Stimulated activated CD8-positive, alpha-beta memory T cell treated with anti-CD3 and anti-CD28 coated beads, Interleukin-4, amount 100 ng/mL, for 24 hours (primary cell): ENCODE data around the gene CARD10.

ENCODE experiments used
- DNase-seq: peaks from one replicate; pipeline ENCODE4 v3.0.0-alpha.2; 2020; ENCODE audit warnings: low read depth

The CARD10 gene

GRCh38 chr22:37502342-37503182 is 16.7 kb downstream of the CARD10 start:
- no peak for DNase-seq

GRCh38 chr22:37501610-37502341 is 17.4 kb downstream of the CARD10 start:
- no peak for DNase-seq

- no peak for DNase-seq
Observed at GRCh38 chr22:37500745-37501609, 18.2 kb downstream of the CARD10 start.

- DNase-seq: no peak
Observed at GRCh38 chr22:37499789-37500540, 19.2 kb downstream of the CARD10 start.

GRCh38 chr22:37499027-37499707 is 20.0 kb downstream of the CARD10 start:
- DNase-seq: no peak

- DNase-seq: peak; percentile 58
Observed at GRCh38 chr22:37498289-37498909, 20.8 kb downstream of the CARD10 start.

GRCh38 chr22:37497062-37497599 is 22.1 kb downstream of the CARD10 start:
- no peak for DNase-seq

GRCh38 chr22:37496651-37497050 is 22.6 kb downstream of the CARD10 start:
- DNase-seq: no peak

GRCh38 chr22:37493979-37494378 is 25.2 kb downstream of the CARD10 start:
- DNase-seq: no peak

GRCh38 chr22:37492428-37493344 is 26.5 kb downstream of the CARD10 start:
- DNase-seq: peak; percentile 26

- no peak for DNase-seq
Observed at GRCh38 chr22:37491559-37492427, 27.4 kb downstream of the CARD10 start.

GRCh38 chr22:37491106-37491505 is 28.1 kb downstream of the CARD10 start:
- DNase-seq: no peak

- DNase-seq: no peak
Observed at GRCh38 chr22:37489983-37490382, 29.2 kb downstream of the CARD10 start.

- DNase-seq: no peak
Observed at GRCh38 chr22:37488337-37489135, 30.7 kb downstream of the CARD10 start.

GRCh38 chr22:37487571-37487970 is 31.6 kb downstream of the CARD10 start:
- no peak for DNase-seq

GRCh38 chr22:37487129-37487528 is 32.1 kb downstream of the CARD10 start:
- no peak for DNase-seq

- peak; percentile 62 for DNase-seq
Observed at GRCh38 chr22:37486224-37486845, 32.9 kb downstream of the CARD10 start, which contains the start of gene MFNG. Gene MFNG, minus strand, starts transcription at chr22:37486384. Its CDS starts 207 bp downstream, at chr22:37486177.
